Fibroblast of mammary gland (primary cell): Measurements from ENCODE around the gene KLK6.

ENCODE experiments used
- DNase-seq: peaks from one replicate; pipeline ENCODE4 v3.0.0-alpha.2; 2010; ENCODE audit warnings: low read depth
- H3K4me3 ChIP-seq: 2 replicates; pipeline ENCODE4 v1.5.1; 2011; ENCODE audit warnings: low read depth, mild to moderate bottlenecking, low read length, moderate library complexity; ENCODE audit not compliant: control insufficient read depth
- TF ChIP-seq, protein P1 (sequence below): conservative IDR thresholded peaks from 2 replicates; pipeline ENCODE4 v1.5.1; 2011; ENCODE audit warnings: low read depth, low read length, inconsistent platforms; ENCODE audit not compliant: control insufficient read depth, insufficient read depth

Gene KLK6

GRCh38 chr19:50943074-50943828 lies 26.1 kb downstream of the KLK6 start:
- TF ChIP-seq, protein P1, sequence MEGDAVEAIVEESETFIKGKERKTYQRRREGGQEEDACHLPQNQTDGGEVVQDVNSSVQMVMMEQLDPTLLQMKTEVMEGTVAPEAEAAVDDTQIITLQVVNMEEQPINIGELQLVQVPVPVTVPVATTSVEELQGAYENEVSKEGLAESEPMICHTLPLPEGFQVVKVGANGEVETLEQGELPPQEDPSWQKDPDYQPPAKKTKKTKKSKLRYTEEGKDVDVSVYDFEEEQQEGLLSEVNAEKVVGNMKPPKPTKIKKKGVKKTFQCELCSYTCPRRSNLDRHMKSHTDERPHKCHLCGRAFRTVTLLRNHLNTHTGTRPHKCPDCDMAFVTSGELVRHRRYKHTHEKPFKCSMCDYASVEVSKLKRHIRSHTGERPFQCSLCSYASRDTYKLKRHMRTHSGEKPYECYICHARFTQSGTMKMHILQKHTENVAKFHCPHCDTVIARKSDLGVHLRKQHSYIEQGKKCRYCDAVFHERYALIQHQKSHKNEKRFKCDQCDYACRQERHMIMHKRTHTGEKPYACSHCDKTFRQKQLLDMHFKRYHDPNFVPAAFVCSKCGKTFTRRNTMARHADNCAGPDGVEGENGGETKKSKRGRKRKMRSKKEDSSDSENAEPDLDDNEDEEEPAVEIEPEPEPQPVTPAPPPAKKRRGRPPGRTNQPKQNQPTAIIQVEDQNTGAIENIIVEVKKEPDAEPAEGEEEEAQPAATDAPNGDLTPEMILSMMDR, result no peak
- DNase-seq, result no peak
- no peak overlapping the region for H3K4me3 ChIP-seq

DNA sequence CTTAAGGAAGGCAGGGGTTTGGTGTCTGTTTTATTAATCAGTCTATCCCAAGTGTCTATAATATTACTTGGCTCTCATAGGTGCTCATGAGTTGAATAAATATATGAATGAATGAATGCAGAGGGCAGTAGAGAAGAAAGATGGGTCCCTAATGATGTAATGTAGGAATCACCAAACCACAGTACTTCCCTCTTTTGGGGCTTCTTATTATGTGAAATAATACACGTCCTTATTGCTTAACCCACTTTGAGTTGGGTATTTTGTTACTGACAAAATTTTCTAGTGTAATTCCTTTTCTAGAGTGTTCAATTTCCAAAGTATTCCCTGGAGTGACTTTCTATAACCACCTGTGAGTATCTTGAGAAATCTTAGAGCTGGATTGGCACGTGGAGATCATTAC lies 29.8 kb downstream of the KLK6 start:
- no peak for DNase-seq
- TF ChIP-seq, protein P1, result no peak
- H3K4me3 ChIP-seq, result no peak overlapping the region

DNA sequence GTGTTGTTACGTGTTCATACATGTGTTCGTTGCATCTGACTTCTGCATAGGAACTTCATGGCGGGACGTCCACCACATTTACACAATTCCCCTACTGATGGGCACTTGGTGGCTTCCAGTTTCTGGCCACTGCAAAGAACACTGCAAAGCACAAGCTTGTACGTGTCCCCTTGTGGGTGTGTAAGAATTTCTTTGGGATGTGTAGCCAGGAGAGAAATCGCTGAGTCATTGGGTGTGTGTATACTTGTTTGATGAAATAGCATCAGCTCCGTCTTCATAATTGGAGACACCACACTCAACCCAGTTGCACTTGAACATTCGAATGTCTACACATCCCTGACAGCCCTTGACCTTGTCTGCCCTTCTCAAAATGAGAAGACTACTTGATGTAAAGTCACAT lies 35.8 kb downstream of the KLK6 start:
- peak; percentile 54 for DNase-seq
- H3K4me3 ChIP-seq, result no peak overlapping the region
- TF ChIP-seq, protein P1, result no peak

DNA sequence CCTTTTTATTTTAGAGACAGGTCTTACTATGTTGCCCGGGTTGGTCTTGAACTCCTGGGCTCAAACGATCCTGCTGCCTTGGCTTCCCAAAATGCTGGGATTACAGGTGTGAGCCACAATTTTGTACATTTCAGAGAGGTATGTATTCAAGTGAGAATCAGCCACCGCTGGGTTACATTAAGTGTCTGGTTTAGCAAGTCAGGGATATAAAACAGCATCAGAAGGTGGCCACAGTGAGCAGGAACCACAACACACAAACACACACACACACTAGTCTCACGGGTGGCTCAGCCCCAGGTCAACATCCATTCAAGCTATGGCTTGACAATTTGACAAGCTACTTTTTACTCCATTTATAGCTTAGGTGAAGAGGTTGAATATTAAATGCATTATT lies 36.7 kb downstream of the KLK6 start:
- DNase-seq, result no peak
- no peak overlapping the region for H3K4me3 ChIP-seq
- TF ChIP-seq, protein P1, result no peak

- DNase-seq, result no peak
- H3K4me3 ChIP-seq, result no peak overlapping the region
- TF ChIP-seq, protein P1, result no peak
Observed at GRCh38 chr19:50932018-50932689, 37.2 kb downstream of the KLK6 start.

- no peak overlapping the region for H3K4me3 ChIP-seq
- TF ChIP-seq, protein P1, result no peak
- no peak for DNase-seq
Observed at GRCh38 chr19:50931023-50931422, 38.4 kb downstream of the KLK6 start.
